Uterus (tissue), 4 donors: ENCODE measurements around the gene API5. TPM values are rescaled to one million over a fixed set of nuclear protein-coding genes. Genes with fewer than 3 reads are reported as not detected.

Experiments
- DNase-seq, 2 donors: peaks; one replicate each; pipeline ENCODE4 v3.0.0-alpha.2; 2019 to 2020
- H3K27ac ChIP-seq, 2 donors: fragments of 200-600 bp; sonication (generic); 1 replicate in 1 of 2; 2 replicates in 1 of 2; pipeline ENCODE4 v1.5.1; 2016 to 2018
- H3K27me3 ChIP-seq, 2 donors: fragments of 200-600 bp; sonication (generic); one replicate each; pipeline ENCODE4 v1.5.1; 2018 to 2019; ENCODE audit warnings: control low read depth in 1 of 2
- H3K36me3 ChIP-seq, 2 donors: fragments of 200-600 bp; sonication (generic); one replicate each; pipeline ENCODE4 v1.5.1; 2019; ENCODE audit warnings: control low read depth in 1 of 2
- H3K4me1 ChIP-seq, 2 donors: fragments of 200-600 bp; sonication (generic); one replicate each; pipeline ENCODE4 v1.5.1; 2018 to 2019; ENCODE audit warnings: control low read depth in 1 of 2
- H3K4me3 ChIP-seq, 2 donors: fragments of 200-600 bp; sonication (generic); 1 replicate in 1 of 2; 2 replicates in 1 of 2; pipeline ENCODE4 v1.5.1; 2018 to 2019; ENCODE audit warnings: mild to moderate bottlenecking in 1 of 2
- H3K9me3 ChIP-seq, 2 donors: fragments of 200-600 bp; sonication (generic); one replicate each; pipeline ENCODE4 v1.5.1; 2019; ENCODE audit warnings: control low read depth in 1 of 2
- POLR2A ChIP-seq, 2 donors: fragments of 450-650 bp; IDR thresholded peaks; one replicate each; pipeline ENCODE4 v1.6.1; 2016; ENCODE audit warnings: antibody characterized with exemption in 2 of 2, mild to moderate bottlenecking in 1 of 2, moderate library complexity in 1 of 2
- intact Hi-C: fragments of 100-400 bp; cut with DNase I; formaldehyde crosslinking; loops from one replicate; pipeline ENCODE4 v1.15.1; 2023; ENCODE audit warnings: low total_unique reads
- small RNA-seq: library from RNA; depleted of rRNA; stranded (forward); fragments of <200 nt; gene quantifications from one replicate; pipeline ENCODE3, GENCODE V24; 2016
- total RNA-seq, 4 donors: library from RNA; depleted of rRNA in 3 of 4; stranded (reverse); fragments of >200 nt in 3 of 4; gene quantifications; one replicate each; pipeline versions ENCODE4 v1.1.0 to v1.2.4, GENCODE V29; 2014 to 2023
- TF ChIP-seq, protein P1 (sequence below), 4 experiments: fragments of 200-600 bp in 2 of 4; fragments of 450-650 bp in 2 of 4; sonication (generic) in 2 of 4; IDR thresholded peaks; one replicate each; pipeline ENCODE4 v1.5.1; 2016 to 2019; ENCODE audit warnings: antibody characterized with exemption in 4 of 4, mild to moderate bottlenecking in 2 of 4, moderate library complexity in 1 of 4
- donor health status: DM: yes; HTN: yes; CAD: no.

The API5 gene
- total RNA-seq, 4 donors from 2014 or later = 45.6 to 122 (median 74.3) TPM

DNA sequence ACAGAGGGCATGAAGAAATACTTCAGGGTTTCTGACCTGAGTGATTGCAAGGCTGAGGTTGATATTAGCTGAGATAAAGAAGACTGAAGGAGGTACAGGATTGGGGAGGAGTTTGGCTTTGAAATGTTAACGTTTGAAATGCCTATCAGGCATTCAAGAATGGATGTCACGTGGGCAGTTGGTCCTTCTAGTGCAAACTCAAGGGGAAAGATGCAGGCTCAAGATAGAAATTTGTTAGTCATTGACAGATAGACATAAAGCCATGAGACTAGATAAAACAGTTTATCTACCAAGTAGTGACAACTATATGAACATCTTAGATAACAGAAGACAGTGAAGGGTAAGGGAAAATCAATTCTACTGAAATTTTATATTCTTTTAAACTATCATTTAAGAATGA, 70.0 kb downstream of the API5 start:
- intact Hi-C loops = no loop called here
- Histone ChIP-seq H3K4me3 (no peak overlapping the region), H3K27me3 (no peaks in the 10 kb centered on the region), H3K27ac (no peak overlapping the region), H3K4me1 (no peaks in the 10 kb centered on the region), H3K9me3 (no peaks in the 10 kb centered on the region), H3K36me3 (no peaks in the 10 kb centered on the region)
- no peak for DNase-seq
- TF ChIP-seq, protein P1, sequence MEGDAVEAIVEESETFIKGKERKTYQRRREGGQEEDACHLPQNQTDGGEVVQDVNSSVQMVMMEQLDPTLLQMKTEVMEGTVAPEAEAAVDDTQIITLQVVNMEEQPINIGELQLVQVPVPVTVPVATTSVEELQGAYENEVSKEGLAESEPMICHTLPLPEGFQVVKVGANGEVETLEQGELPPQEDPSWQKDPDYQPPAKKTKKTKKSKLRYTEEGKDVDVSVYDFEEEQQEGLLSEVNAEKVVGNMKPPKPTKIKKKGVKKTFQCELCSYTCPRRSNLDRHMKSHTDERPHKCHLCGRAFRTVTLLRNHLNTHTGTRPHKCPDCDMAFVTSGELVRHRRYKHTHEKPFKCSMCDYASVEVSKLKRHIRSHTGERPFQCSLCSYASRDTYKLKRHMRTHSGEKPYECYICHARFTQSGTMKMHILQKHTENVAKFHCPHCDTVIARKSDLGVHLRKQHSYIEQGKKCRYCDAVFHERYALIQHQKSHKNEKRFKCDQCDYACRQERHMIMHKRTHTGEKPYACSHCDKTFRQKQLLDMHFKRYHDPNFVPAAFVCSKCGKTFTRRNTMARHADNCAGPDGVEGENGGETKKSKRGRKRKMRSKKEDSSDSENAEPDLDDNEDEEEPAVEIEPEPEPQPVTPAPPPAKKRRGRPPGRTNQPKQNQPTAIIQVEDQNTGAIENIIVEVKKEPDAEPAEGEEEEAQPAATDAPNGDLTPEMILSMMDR (IDR thresholded peaks at IDR 0.05) = no peak
- TF ChIP-seq POLR2A (IDR thresholded peaks at IDR 0.05) = no peak

DNA sequence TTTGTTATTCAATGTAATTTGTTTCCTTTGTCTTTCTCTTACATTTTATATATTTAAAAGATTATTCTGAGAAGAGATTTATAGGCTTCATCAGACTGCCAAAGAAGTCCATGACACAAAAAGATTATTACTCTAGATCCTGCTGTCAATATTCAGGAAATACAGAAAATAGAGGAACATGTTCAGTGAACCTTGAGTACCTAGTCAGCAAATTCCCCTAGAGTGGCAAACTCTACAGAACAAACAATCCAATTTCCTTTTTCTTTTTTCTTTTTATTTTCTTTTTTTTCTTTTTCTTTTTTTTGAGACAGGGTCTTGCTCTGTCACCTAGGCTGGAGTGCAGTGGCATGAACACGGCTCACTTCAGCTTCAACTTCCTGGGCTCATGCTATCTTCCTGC, 70.8 kb downstream of the API5 start:
- no peak for DNase-seq
- no peak for TF ChIP-seq POLR2A (IDR thresholded peaks at IDR 0.05)
- TF ChIP-seq, protein P1 (IDR thresholded peaks at IDR 0.05) = no peak
- Histone ChIP-seq H3K4me3 (no peak overlapping the region), H3K36me3 (no peaks in the 10 kb centered on the region), H3K9me3 (no peaks in the 10 kb centered on the region), H3K27ac (no peak overlapping the region), H3K4me1 (no peaks in the 10 kb centered on the region), H3K27me3 (no peaks in the 10 kb centered on the region)
- intact Hi-C loops = no loop called here

DNA sequence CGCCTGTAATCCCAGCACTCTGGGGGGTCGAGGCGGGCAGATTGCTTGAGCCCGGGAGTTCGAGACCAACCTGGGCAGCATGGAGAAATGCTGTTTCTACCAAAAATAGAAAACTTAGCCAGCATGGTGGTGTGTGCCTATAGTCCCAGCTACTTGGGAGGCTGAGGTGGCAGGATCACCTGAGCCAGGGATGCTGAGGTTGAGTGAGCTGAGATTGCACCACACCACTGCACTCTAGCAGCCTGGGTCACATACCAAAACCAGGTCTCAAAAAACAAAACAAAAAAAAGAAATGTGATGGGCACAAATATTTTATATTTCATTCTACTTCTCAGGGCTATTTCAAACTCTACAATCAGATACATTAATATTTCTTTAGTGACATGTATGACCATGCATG, 72.6 kb downstream of the API5 start:
- H3K36me3 ChIP-seq = no peaks in the 10 kb centered on the region
- H3K4me3 ChIP-seq = no peak overlapping the region
- DNase-seq = no peak
- intact Hi-C loops = no loop called here
- TF ChIP-seq, protein P1 (IDR thresholded peaks at IDR 0.05) = no peak
- no peak for TF ChIP-seq POLR2A (IDR thresholded peaks at IDR 0.05)
- no peak overlapping the region for H3K27ac ChIP-seq
- H3K4me1 ChIP-seq = no peaks in the 10 kb centered on the region
- H3K9me3 ChIP-seq = no peaks in the 10 kb centered on the region
- H3K27me3 ChIP-seq = no peaks in the 10 kb centered on the region

DNA sequence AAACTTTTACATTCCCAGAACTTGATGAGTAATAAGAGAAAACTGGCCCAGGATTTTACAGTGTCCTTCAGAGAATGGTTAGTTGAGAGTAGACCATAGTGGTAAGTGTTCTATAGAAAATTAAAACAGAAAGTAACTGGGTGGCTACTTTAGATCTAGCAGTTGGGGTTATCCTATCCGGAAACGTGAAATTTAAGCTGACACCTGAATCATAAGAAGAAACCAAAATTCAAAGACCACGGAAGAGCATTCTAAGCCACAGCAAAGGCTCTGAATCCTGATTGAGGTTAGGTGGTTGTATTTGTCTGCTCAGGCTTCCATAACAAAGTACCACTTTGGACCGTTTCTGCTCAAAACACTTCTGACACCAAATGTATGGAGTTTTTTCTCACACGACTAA, 80.9 kb downstream of the API5 start:
- H3K4me3 ChIP-seq = no peak overlapping the region
- no peak for DNase-seq
- TF ChIP-seq, protein P1 (IDR thresholded peaks at IDR 0.05) = no peak
- TF ChIP-seq POLR2A (IDR thresholded peaks at IDR 0.05) = no peak
- no peaks in the 10 kb centered on the region for H3K27me3 ChIP-seq
- no peaks in the 10 kb centered on the region for H3K9me3 ChIP-seq
- intact Hi-C loops = no loop called here
- H3K27ac ChIP-seq = no peak overlapping the region
- H3K4me1 ChIP-seq = no peaks in the 10 kb centered on the region
- no peaks in the 10 kb centered on the region for H3K36me3 ChIP-seq

DNA sequence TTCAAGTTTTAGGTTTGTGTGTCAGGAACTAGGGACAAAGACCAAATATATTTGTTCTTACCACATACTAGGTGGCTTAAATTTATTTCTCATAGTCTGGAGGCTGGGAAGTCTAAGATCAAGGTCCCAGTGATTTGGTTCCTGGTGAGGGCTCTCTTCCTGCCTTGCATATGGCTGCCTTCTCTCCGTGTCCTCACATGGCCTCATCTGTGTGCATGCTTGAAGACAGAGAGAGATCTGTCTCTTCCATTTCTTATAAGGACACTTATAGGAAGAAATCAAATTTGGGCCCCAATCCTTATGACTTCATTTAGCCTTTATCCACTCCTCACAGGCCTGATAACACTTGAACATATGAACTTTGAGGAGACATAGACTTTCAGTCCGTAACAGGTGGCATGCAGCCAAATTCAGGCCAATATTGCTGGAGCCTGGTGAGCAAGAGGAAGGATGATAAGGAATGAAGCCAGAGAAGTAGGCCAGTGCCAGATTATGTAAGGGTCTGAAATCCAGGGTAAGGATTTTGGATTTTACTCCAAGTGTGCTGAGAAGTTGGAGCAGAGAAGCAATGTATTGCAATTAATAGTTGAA, 82.1 kb downstream of the API5 start:
- TF ChIP-seq, protein P1 (IDR thresholded peaks at IDR 0.05) = no peak
- no peak for TF ChIP-seq POLR2A (IDR thresholded peaks at IDR 0.05)
- no peak for DNase-seq
- H3K36me3 ChIP-seq = no peaks in the 10 kb centered on the region
- no peaks in the 10 kb centered on the region for H3K27me3 ChIP-seq
- H3K4me3 ChIP-seq = no peak overlapping the region
- intact Hi-C loops = no loop called here
- no peaks in the 10 kb centered on the region for H3K4me1 ChIP-seq
- H3K9me3 ChIP-seq = no peaks in the 10 kb centered on the region
- H3K27ac ChIP-seq = no peak overlapping the region

Small RNA genes within 50 kb of the gene (small RNA-seq; reads per million reads assigned to genes)
- not detected for gene RF00019

Other genes starting within 250 kb of the API5 start
- gene TTC17, start 46.9 kb downstream of the API5 start, total RNA-seq = 100 to 1,000 TPM in 3 of 4 donors, 10 to 100 TPM in 1; 94.7 to 182 (median 126) TPM